SHP77 treated with DMSO at 0.1 percent for 48 hours (cell line): ENCODE data around the gene USP47.

Experiments used
- DNase-seq: peaks from one replicate; lab custom pipeline; 2025; lab: John Stamatoyannopoulos, UW

Gene USP47

GRCh38 chr11:11867720-11868119 lies 25.9 kb downstream of the USP47 start:
- no peak for DNase-seq

GRCh38 chr11:11871991-11872401 lies 30.2 kb downstream of the USP47 start:
- DNase-seq, result no peak

- DNase-seq, result no peak
Measured at GRCh38 chr11:11876458-11876857, 34.7 kb downstream of the USP47 start.

GRCh38 chr11:11880179-11880578 lies 38.4 kb downstream of the USP47 start:
- no peak for DNase-seq

- no peak for DNase-seq
Measured at GRCh38 chr11:11882539-11882938, 40.8 kb downstream of the USP47 start.

GRCh38 chr11:11884351-11884750 lies 42.6 kb downstream of the USP47 start:
- DNase-seq, result no peak

GRCh38 chr11:11884774-11885481 lies 43.2 kb downstream of the USP47 start:
- no peak for DNase-seq

GRCh38 chr11:11894486-11894885 lies 52.7 kb downstream of the USP47 start:
- no peak for DNase-seq

- DNase-seq, result no peak
Measured at GRCh38 chr11:11895672-11896071, 53.9 kb downstream of the USP47 start.

- DNase-seq, result no peak
Measured at GRCh38 chr11:11898648-11899047, 56.9 kb downstream of the USP47 start.

GRCh38 chr11:11899401-11899800 lies 57.6 kb downstream of the USP47 start:
- DNase-seq, result no peak

- no peak for DNase-seq
Measured at GRCh38 chr11:11901929-11902328, 60.2 kb downstream of the USP47 start.

GRCh38 chr11:11909727-11910126 lies 68.0 kb downstream of the USP47 start:
- no peak for DNase-seq

GRCh38 chr11:11910541-11910940 lies 68.8 kb downstream of the USP47 start:
- DNase-seq, result no peak

GRCh38 chr11:11913395-11913794 lies 71.6 kb downstream of the USP47 start:
- DNase-seq, result no peak

- DNase-seq, result no peak
Measured at GRCh38 chr11:11915625-11916024, 73.9 kb downstream of the USP47 start.

- DNase-seq, result no peak
Measured at GRCh38 chr11:11916981-11917399, 75.2 kb downstream of the USP47 start.

GRCh38 chr11:11923828-11924227 lies 82.1 kb downstream of the USP47 start:
- no peak for DNase-seq

GRCh38 chr11:11929920-11930319 lies 88.1 kb downstream of the USP47 start:
- DNase-seq, result no peak

- no peak for DNase-seq
Measured at GRCh38 chr11:11931461-11932055, 89.8 kb downstream of the USP47 start.

GRCh38 chr11:11935536-11935935 lies 93.8 kb downstream of the USP47 start:
- no peak for DNase-seq

- no peak for DNase-seq
Measured at GRCh38 chr11:11937433-11937832, 95.7 kb downstream of the USP47 start.

- DNase-seq, result no peak
Measured at GRCh38 chr11:11937957-11938356, 96.2 kb downstream of the USP47 start.

- no peak for DNase-seq
Measured at GRCh38 chr11:11940551-11940950, 98.8 kb downstream of the USP47 start.
